Measurements from ENCODE around the gene ARTN. TPM values are rescaled to one million over a fixed set of nuclear protein-coding genes. Genes with fewer than 3 reads are reported as not detected.

The ARTN gene, protein sequence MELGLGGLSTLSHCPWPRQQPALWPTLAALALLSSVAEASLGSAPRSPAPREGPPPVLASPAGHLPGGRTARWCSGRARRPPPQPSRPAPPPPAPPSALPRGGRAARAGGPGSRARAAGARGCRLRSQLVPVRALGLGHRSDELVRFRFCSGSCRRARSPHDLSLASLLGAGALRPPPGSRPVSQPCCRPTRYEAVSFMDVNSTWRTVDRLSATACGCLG
- 0.09 TPM in 1 of 2 replicates, not detected in the other for total RNA-seq

DNA sequence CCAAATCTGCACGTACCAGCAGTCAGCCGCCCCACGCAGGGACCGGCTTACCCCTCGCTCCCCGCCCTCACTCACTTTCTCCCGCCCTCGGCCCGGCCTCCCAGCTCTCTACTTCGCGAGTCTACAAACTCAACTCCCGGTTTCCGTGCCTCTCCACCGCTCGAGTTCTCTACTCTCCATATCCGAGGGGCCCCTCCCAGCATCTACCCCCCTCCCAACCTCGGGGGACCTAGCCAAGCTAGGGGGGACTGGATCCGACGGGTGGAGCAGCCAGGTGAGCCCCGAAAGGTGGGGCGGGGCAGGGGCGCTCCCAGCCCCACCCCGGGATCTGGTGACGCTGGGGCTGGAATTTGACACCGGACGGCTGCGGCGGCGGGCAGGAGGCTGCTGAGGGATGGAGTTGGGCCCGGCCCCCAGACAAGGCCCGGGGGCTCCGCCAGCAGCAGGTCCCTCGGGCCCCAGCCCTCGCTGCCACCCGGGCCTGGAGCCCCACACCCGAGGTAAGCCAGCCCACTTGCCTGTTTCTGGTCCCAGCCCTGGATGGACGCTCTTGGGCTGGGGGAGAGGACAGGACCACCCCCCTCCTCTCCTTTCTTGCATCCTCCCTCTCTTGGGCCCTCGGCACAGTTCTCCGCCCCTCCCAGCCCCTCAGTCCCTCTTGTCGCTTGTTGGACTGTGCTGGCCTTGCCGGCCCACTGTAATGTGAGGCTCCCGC lies at the start of gene ARTN:
ARTN (plus strand) TSS at position 416 of the 715 bp plus-strand sequence. CDS start 1,856 bp downstream, outside the sequence.

GRCh38 chr1:43946236-43947060 lies 12.8 kb downstream of the ARTN start, which contains the start of gene IPO13:
Gene IPO13 (plus strand): TSS chr1:43946950. CDS start chr1:43947601, 651 bp downstream.

DNA sequence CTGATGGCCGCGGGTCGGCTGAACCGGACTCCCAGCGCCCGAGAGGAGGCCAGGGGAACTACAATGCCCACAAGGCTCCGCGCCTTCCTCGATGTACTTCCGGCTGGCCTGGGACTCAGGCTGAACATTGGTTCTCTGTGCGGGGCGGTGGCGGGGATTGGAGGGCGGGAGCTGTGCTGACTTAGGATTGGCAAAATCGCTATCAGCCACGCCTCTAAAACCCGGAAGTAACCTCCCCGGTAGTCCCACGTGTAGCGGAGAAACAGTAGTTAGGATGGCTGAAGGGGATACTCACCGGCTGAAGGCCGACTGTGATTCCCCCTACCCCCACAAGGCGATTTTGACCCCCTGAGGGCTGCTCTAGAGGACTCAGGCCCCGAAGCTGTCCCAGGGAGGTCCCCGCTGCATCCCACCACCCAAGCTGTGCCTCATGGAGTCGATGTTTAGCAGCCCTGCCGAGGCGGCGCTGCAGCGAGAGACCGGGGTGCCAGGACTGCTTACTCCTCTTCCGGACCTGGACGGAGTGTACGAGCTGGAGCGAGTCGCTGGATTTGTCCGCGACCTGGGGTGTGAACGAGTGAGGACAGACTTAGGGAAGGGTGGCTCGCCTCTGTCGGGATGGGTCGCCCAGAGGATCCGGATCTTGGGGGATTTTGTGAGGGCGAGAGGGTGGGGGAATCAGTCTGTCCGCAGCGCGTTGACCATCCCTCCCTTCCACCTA lies 36.3 kb downstream of the ARTN start, which contains the start of gene DPH2:
DPH2 (plus strand) TSS at position 265 of the 721 bp plus-strand sequence; CDS start at position 431, 166 bp downstream.

GRCh38 chr1:43974443-43975248 lies 41.0 kb downstream of the ARTN start, which contains the start of gene ATP6V0B:
Gene ATP6V0B (plus strand): TSS chr1:43974960. CDS start chr1:43975041, 81 bp downstream.

DNA sequence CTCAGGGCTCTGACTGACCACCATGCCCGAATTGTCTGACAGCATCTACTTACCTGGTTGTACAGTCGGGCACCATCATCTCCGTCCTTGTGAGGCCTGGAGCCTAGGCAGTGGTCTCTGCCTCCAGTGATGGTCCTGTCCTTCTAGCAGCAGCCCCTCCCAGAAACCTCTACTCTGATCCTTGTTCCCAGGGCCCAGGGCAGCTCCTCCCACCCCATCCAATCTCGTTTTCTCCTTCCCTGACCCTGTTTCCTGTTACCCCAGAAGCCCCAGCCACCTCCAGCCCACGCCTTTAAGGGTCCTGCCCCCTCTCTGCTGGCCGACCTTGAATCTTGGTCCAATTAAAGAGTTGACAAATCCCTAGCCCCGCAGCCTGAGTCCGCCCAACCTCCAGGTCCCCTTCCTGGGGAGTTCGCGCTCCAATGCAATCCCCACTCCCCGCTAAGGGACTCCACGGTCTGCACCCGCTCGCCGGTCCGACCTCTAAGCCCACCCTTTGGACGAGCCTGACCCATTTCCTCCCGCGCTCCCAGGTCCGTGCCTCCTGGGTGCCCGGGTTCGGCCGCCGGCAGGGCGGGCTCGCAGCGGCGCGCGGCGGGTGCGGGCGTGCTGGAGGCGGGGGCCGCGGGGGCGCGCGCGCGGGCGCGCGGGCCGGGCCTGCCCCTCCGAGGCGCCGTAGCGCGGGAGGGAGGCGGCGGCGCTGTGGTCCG lies 45.1 kb downstream of the ARTN start, which contains the start of gene B4GALT2:
B4GALT2 (plus strand) TSS at position 660 of the 710 bp plus-strand sequence. CDS start 1,951 bp downstream, outside the sequence.

Other genes with a start within 250 kb of the ARTN start
- gene ST3GAL3, start 226.3 kb upstream of the ARTN start, total RNA-seq = 14.3 and 20.0 TPM in 2 replicates
- 10.4 and 15.7 TPM in 2 replicates for gene IPO13, start 13.1 kb downstream of the ARTN start, total RNA-seq
- gene DPH2, start 36.2 kb downstream of the ARTN start, total RNA-seq = 21.0 and 26.6 TPM in 2 replicates
- 95.7 and 103 TPM in 2 replicates for gene ATP6V0B, start 41.2 kb downstream of the ARTN start, total RNA-seq
- gene B4GALT2, start 45.4 kb downstream of the ARTN start, total RNA-seq = 63.8 and 64.9 TPM in 2 replicates
- 1.6 and 2.4 TPM in 2 replicates for gene CCDC24, start 57.8 kb downstream of the ARTN start, total RNA-seq
- 0.09 and 7.2 TPM in 2 replicates for gene SLC6A9, start 97.7 kb downstream of the ARTN start, total RNA-seq
- gene KLF17, start 185.0 kb downstream of the ARTN start, total RNA-seq = not detected in 2 replicates
- not detected in 2 replicates for gene KLF18, start 207.8 kb downstream of the ARTN start, total RNA-seq

Measured in endothelial cell of coronary artery (primary cell).